Ovary (tissue), 9 donors: Measurements from ENCODE around the gene AFAP1L1. TPM values are rescaled to one million over a fixed set of nuclear protein-coding genes. Genes with fewer than 3 reads are reported as not detected.

Source experiments
- DNase-seq, 5 donors: peaks; one replicate each; pipeline ENCODE4 v3.0.0-alpha.2; 2019 to 2020
- H3K27ac ChIP-seq, 2 donors: fragments of 200-600 bp; one replicate each; pipeline versions ENCODE4 v1.5.1 to v1.8.0; 2019 to 2022
- H3K27me3 ChIP-seq: fragments of 200-600 bp; one replicate; pipeline ENCODE4 v1.8.0; 2022
- H3K36me3 ChIP-seq: fragments of 200-600 bp; sonication (generic); one replicate; pipeline ENCODE4 v1.5.1; 2019
- H3K4me1 ChIP-seq: one replicate; pipeline ENCODE4 v1.8.1; 2013; ENCODE audit warnings: mild to moderate bottlenecking, moderate library complexity; ENCODE audit not compliant: insufficient read depth
- H3K4me3 ChIP-seq: fragments of 200-600 bp; sonication (generic); one replicate; pipeline ENCODE4 v1.5.1; 2017
- H3K9me3 ChIP-seq, 2 donors: fragments of 200-600 bp in 1 of 2; sonication (generic) in 1 of 2; one replicate each; pipeline versions ENCODE4 v1.5.1 to v1.8.1; 2013 to 2019; ENCODE audit warnings: mild to moderate bottlenecking in 1 of 2, moderate library complexity in 1 of 2
- EP300 ChIP-seq: sonication (generic); formaldehyde crosslinking; IDR thresholded peaks from one replicate; pipeline ENCODE4 v1.6.1; 2017; ENCODE audit warnings: antibody characterized with exemption
- POLR2A ChIP-seq: fragments of 450-650 bp; IDR thresholded peaks from one replicate; pipeline ENCODE4 v1.6.1; 2017; ENCODE audit warnings: antibody characterized with exemption, mild to moderate bottlenecking, moderate library complexity
- WGBS, 3 donors: extraction: QIAGEN DNeasy Blood & Tissue Kit in 1 of 3; methylation state at CpG; one replicate each; pipeline versions ENCODE4 v1.1.5 to v1.1.7; 2013 to 2017; 5-methylcytosine and 5-hydroxymethylcytosine counted together
- intact Hi-C, 4 donors: fragments of 100-400 bp; cut with DNase I; formaldehyde crosslinking; loops; one replicate each; pipeline versions ENCODE4 v1.11.0 to v1.15.1; 2022 to 2023
- polyA plus RNA-seq, 2 donors: library from polyadenylated mRNA; stranded (reverse); fragments of 200-250 nt in 1 of 2; fragments of 350-450 nt in 1 of 2; fragmentation: Illumina TruSeq in 1 of 2; extraction: RNeasy Lipid Tissue Mini Kit (QIAGEN cat#74804) in 1 of 2; gene quantifications; one replicate each; pipeline ENCODE4 v1.2.3, GENCODE V29; 2013 to 2014
- total RNA-seq, 7 donors: library from RNA; depleted of rRNA in 2 of 7; stranded (reverse); fragments of >200 nt in 2 of 7; fragmentation: NEBNext Ultra II Directional in 3 of 7; extraction: Animal tissue kit (Norgen Biotek cat#: 25700) in 3 of 7; gene quantifications; one replicate each; pipeline versions ENCODE4 v1.1.0 to v1.2.4, GENCODE V29; 2016 to 2023
- TF ChIP-seq, protein P1 (sequence below), 3 donors: fragments of 450-650 bp in 2 of 3; fragments of 200-600 bp in 1 of 3; IDR thresholded peaks; one replicate each; pipeline versions ENCODE4 v1.5.1 to v1.8.0; 2016 to 2022; ENCODE audit warnings: antibody characterized with exemption in 3 of 3, mild to moderate bottlenecking in 1 of 3
- donor health status: DM: no; HTN: no; CAD: no; lungs with moderate emphysema.
- donor health status: DM: no; HTN: no; CAD: no.
- donor health status: Bipolar disorder and iron deficiency.
- donor health status: DM: yes; HTN: yes; CAD: no.
- donor health status: DM: no; HTN: no; CAD: no.
- donor health status: DM: yes; HTN: yes; CAD: no.

The AFAP1L1 gene
- total and polyA plus RNA-seq, 9 donors, result 3.2 to 17.8 (median 8.3) TPM

DNA sequence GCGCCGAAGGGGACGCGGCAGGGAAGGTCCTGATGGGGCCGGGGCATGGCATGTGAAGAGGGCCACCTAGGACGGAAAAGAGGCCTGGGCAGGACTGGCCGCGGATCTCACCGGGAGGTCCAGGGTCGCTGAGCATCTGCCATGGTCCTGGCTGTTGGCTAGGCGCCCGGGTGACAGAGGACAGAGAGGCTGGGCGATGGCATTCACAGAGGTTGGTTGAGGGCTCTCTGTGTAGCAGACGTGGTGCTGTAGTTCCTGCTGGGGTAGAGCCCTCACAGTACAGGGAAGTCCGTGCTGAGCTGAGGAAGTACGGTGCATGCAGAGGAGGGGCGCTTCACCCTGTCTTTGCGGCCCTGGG lies 86.6 kb downstream of the AFAP1L1 start:
- intact Hi-C loops, result no loop called here
- H3K27me3 ChIP-seq, result no peaks in the 10 kb centered on the region
- 1% methylated on average over 18 of the region's 18 CpGs for WGBS, 3 donors
- no peaks in the 10 kb centered on the region for H3K36me3 ChIP-seq
- H3K4me3 ChIP-seq, result peak overlapping the region; percentile 53
- no peaks in the 10 kb centered on the region for H3K9me3 ChIP-seq
- H3K4me1 ChIP-seq, result peaks cover 2% of the 10 kb centered on the region
- H3K27ac ChIP-seq, result peak overlapping the region; percentile 1 to 71
- no peak for TF ChIP-seq POLR2A
- no peak for TF ChIP-seq EP300
- TF ChIP-seq, protein P1, sequence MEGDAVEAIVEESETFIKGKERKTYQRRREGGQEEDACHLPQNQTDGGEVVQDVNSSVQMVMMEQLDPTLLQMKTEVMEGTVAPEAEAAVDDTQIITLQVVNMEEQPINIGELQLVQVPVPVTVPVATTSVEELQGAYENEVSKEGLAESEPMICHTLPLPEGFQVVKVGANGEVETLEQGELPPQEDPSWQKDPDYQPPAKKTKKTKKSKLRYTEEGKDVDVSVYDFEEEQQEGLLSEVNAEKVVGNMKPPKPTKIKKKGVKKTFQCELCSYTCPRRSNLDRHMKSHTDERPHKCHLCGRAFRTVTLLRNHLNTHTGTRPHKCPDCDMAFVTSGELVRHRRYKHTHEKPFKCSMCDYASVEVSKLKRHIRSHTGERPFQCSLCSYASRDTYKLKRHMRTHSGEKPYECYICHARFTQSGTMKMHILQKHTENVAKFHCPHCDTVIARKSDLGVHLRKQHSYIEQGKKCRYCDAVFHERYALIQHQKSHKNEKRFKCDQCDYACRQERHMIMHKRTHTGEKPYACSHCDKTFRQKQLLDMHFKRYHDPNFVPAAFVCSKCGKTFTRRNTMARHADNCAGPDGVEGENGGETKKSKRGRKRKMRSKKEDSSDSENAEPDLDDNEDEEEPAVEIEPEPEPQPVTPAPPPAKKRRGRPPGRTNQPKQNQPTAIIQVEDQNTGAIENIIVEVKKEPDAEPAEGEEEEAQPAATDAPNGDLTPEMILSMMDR (IDR thresholded peaks at IDR 0.05), result no peak
- DNase-seq, result peak; percentile 43 to 69 (median 68)

DNA sequence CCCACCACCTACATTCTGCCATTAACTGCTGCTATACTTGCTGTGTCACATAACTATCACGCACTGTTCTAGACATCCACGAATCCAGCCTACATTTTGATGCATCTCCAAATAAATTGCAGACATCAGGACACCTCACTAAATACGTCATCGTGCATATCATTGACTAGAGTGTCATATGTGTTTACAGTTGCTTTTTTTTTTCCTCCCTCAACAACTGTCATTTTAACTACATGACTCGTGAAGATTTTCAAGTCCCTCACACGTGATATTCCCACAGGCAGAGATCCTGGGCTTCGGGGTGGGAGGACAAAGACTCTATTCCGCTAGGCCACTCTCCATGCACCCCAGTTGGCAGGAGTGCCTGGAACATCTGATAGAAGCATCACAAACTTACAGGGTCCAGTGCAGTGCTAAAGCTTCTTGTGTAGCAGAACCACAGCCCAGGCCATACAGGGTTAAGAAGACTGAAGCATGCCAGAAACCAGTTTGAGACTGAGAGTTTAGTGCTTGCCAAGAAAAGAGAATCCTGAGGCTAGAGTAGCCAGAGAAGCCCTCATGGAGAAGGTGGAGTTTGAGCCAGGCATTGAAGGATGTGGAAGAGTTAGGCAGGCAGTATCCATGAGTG lies 87.3 kb downstream of the AFAP1L1 start:
- Histone ChIP-seq H3K36me3 (no peaks in the 10 kb centered on the region), H3K9me3 (no peaks in the 10 kb centered on the region), H3K27me3 (no peaks in the 10 kb centered on the region), H3K4me3 (no peak overlapping the region), H3K4me1 (peaks cover 2% of the 10 kb centered on the region), H3K27ac (no peak overlapping the region)
- DNase-seq, result no peak
- 80 to 85% (median 82%) methylated on average over 8 of the region's 8 CpGs for WGBS, 3 donors
- TF ChIP-seq EP300, result no peak
- TF ChIP-seq, protein P1 (IDR thresholded peaks at IDR 0.05), result no peak
- no peak for TF ChIP-seq POLR2A
- intact Hi-C loops, result no loop called here

DNA sequence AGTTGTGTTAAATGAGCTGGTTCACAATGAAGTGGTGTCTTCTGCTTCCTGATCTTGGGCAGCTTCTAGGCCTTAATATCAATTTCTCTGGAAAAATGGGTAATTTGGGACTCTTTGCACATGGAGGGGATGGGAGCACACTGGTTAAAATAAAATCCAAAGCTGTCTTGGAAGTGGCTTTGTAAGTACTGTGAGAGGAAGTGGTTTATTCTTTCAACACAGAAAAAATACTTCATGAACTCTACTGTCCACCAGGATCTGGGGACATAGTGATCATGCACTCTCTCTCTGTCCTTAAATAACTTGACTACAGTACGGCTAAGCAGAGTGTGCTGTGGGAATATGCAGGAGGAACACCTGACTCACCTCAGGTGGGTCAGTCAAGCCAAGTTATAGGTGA lies 88.6 kb downstream of the AFAP1L1 start:
- WGBS, 3 donors, result 74 to 94% (median 85%) methylated on average over 1 of the region's 1 CpG
- intact Hi-C loops, result no loop called here
- H3K27me3 ChIP-seq, result no peaks in the 10 kb centered on the region

DNA sequence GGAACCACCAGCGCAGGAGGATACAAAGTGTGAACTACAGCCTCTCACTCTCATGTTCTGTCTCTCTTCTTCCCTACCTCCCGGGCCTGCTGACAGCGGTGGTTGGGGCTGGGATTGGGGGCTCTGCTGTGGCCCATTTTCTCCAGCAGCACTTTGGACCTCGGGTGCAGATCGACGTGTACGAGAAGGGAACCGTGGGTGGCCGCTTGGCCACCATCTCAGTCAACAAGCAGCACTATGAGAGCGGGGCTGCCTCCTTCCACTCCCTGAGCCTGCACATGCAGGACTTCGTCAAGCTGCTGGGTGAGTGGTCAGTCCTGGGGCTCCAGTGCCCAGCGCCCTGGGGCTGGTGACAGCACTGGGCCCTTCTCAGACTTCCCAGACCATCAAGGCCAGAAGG lies 90.9 kb downstream of the AFAP1L1 start:
- 83 to 87% (median 86%) methylated on average over 12 of the region's 12 CpGs for WGBS, 3 donors
- intact Hi-C loops, result no loop called here
- peaks cover 2% of the 10 kb centered on the region for H3K4me1 ChIP-seq
- no peak for TF ChIP-seq POLR2A
- TF ChIP-seq, protein P1 (IDR thresholded peaks at IDR 0.05), result no peak
- no peak for TF ChIP-seq EP300
- no peak overlapping the region for H3K27ac ChIP-seq
- H3K4me3 ChIP-seq, result no peak overlapping the region
- H3K27me3 ChIP-seq, result no peaks in the 10 kb centered on the region
- DNase-seq, result no peak
- H3K36me3 ChIP-seq, result no peaks in the 10 kb centered on the region
- no peaks in the 10 kb centered on the region for H3K9me3 ChIP-seq

More for the DNA sequence above, 88.6 kb downstream of the AFAP1L1 start:
- Histone ChIP-seq H3K27ac (no peak overlapping the region), H3K4me3 (no peak overlapping the region), H3K9me3 (no peaks in the 10 kb centered on the region), H3K4me1 (peaks cover 2% of the 10 kb centered on the region), H3K36me3 (no peaks in the 10 kb centered on the region)
- TF ChIP-seq EP300 (no peak), POLR2A (no peak)
- TF ChIP-seq, protein P1 (IDR thresholded peaks at IDR 0.05), result no peak
- no peak for DNase-seq
